Suprapubic skin (tissue), 3 donors: ENCODE data around the gene OGT.

Experiments used
- CTCF ChIP-seq, 2 donors: fragments of 200-600 bp in 1 of 2; fragments of 450-650 bp in 1 of 2; sonication (generic) in 1 of 2; IDR thresholded peaks; one replicate each; pipeline ENCODE4 v1.5.1; 2016 to 2019; ENCODE audit warnings: antibody characterized with exemption in 2 of 2, mild to moderate bottlenecking in 1 of 2, moderate library complexity in 1 of 2
- EP300 ChIP-seq: sonication (generic); formaldehyde crosslinking; IDR thresholded peaks from one replicate; pipeline ENCODE4 v1.6.1; 2017; ENCODE audit warnings: antibody characterized with exemption
- POLR2A ChIP-seq, 2 donors: fragments of 450-650 bp; IDR thresholded peaks; one replicate each; pipeline ENCODE4 v1.6.1; 2017; ENCODE audit warnings: antibody characterized with exemption in 2 of 2, mild to moderate bottlenecking in 2 of 2, moderate library complexity in 2 of 2

- TF ChIP-seq CTCF (IDR thresholded peaks at IDR 0.05) (no peak), EP300 (no peak), POLR2A (IDR thresholded peaks at IDR 0.05) (no peak)
Observed at GRCh38 chrX:71586929-71587328, 54.0 kb downstream of the OGT start.
